PFSK-1 (cell line): ENCODE data around the gene HERPUD2.

ENCODE experiments used
- FOXP2 ChIP-seq: optimal IDR thresholded peaks from 2 replicates; pipeline ENCODE3; 2011; ENCODE audit warnings: borderline replicate concordance, control low read depth, inconsistent platforms; ENCODE audit not compliant: insufficient read depth; ENCODE audit errors: extremely low read length, extremely low read depth
- POLR2AphosphoS5 ChIP-seq: IDR thresholded peaks from 2 replicates; pipeline ENCODE4 v1.6.1; 2012; ENCODE audit warnings: low read depth, mild to moderate bottlenecking, control low read depth, low read length, moderate library complexity
- REST ChIP-seq, 2 experiments: IDR thresholded peaks; 2 replicates each; pipeline versions ENCODE4 v1.6.1 to v1.8.0; 2011 to 2012; ENCODE audit warnings: low read depth in 2 of 2, low read length in 2 of 2, control low read depth in 1 of 2, inconsistent platforms in 1 of 2, mild to moderate bottlenecking in 1 of 2, moderate library complexity in 1 of 2; ENCODE audit not compliant: insufficient read depth in 1 of 2
- SIN3A ChIP-seq: IDR thresholded peaks from 2 replicates; pipeline ENCODE4 v1.6.1; 2012; ENCODE audit warnings: mild to moderate bottlenecking, low read length, moderate library complexity, borderline replicate concordance; ENCODE audit not compliant: insufficient read depth
- TAF1 ChIP-seq: IDR thresholded peaks from 2 replicates; pipeline ENCODE4 v1.6.1; 2012; ENCODE audit warnings: low read length, control low read depth, borderline replicate concordance; ENCODE audit not compliant: insufficient read depth

The HERPUD2 gene

GRCh38 chr7:35700333-35700732 lies 5.4 kb upstream of the HERPUD2 start:
- no peak for TF ChIP-seq FOXP2
- TF ChIP-seq POLR2AphosphoS5 = no peak

GRCh38 chr7:35699796-35700305 lies 4.9 kb upstream of the HERPUD2 start:
- TF ChIP-seq POLR2AphosphoS5 (no peak), FOXP2 (no peak), REST (IDR thresholded peaks at IDR 0.05; ENCODE audit: insufficient read depth in 1 of 2, low read depth in 2 of 2, low read length in 2 of 2) (no peak), SIN3A (no peak), TAF1 (no peak)

GRCh38 chr7:35697414-35698175 lies 2.7 kb upstream of the HERPUD2 start:
- TF ChIP-seq TAF1 (no peak), SIN3A (no peak), FOXP2 (no peak), POLR2AphosphoS5 (no peak)

GRCh38 chr7:35695987-35696386 lies 1.1 kb upstream of the HERPUD2 start:
- TF ChIP-seq SIN3A (no peak), FOXP2 (no peak), REST (IDR thresholded peaks at IDR 0.05; ENCODE audit: insufficient read depth in 1 of 2, low read depth in 2 of 2, low read length in 2 of 2) (no peak), POLR2AphosphoS5 (no peak), TAF1 (no peak)

GRCh38 chr7:35695473-35695850 lies 527 bp upstream of the HERPUD2 start:
- TF ChIP-seq TAF1 (no peak), REST (IDR thresholded peaks at IDR 0.05; ENCODE audit: insufficient read depth in 1 of 2, low read depth in 2 of 2, low read length in 2 of 2) (no peak), FOXP2 (no peak), POLR2AphosphoS5 (no peak), SIN3A (no peak)

GRCh38 chr7:35694161-35694783 lies 663 bp downstream of the HERPUD2 start:
- TF ChIP-seq FOXP2 = no peak
- no peak for TF ChIP-seq TAF1
- no peak for TF ChIP-seq REST (IDR thresholded peaks at IDR 0.05; ENCODE audit: insufficient read depth in 1 of 2, low read depth in 2 of 2, low read length in 2 of 2)
- no peak for TF ChIP-seq SIN3A
- no peak for TF ChIP-seq POLR2AphosphoS5
